Prostate gland (tissue), 2 donors: Measurements from ENCODE around the gene MCRIP2. TPM values are rescaled to one million over a fixed set of nuclear protein-coding genes. Genes with fewer than 3 reads are reported as not detected.

Experiments used
- DNase-seq: peaks from one replicate; pipeline ENCODE4 v3.0.0-alpha.2; 2019; ENCODE audit warnings: low spot score
- H3K27ac ChIP-seq, 2 donors: fragments of 200-600 bp; sonication (generic); 2 replicates each; pipeline ENCODE4 v1.5.1; 2017 to 2019
- H3K27me3 ChIP-seq: fragments of 200-600 bp; sonication (generic); replicated peaks from 2 replicates; pipeline ENCODE4 v1.5.1; 2019; ENCODE audit not compliant: insufficient read depth
- H3K36me3 ChIP-seq, 2 donors: fragments of 200-600 bp; sonication (generic); 1 replicate in 1 of 2; 2 replicates in 1 of 2; pipeline versions ENCODE4 v1.5.1 to v1.8.1; 2017 to 2019
- H3K4me1 ChIP-seq: fragments of 200-600 bp; sonication (generic); replicated peaks from 2 replicates; pipeline ENCODE4 v1.5.1; 2019
- H3K4me3 ChIP-seq, 2 donors: fragments of 200-600 bp; sonication (generic); 2 replicates each; pipeline ENCODE4 v1.5.1; 2017 to 2019
- H3K9me3 ChIP-seq: fragments of 200-600 bp; sonication (generic); 2 replicates; pipeline ENCODE4 v1.5.1; 2017
- CTCF ChIP-seq, 4 experiments: fragments of 200-600 bp in 2 of 4; fragments of 450-650 bp in 2 of 4; sonication (generic) in 2 of 4; IDR thresholded peaks; 1 replicate in 3 of 4; 2 replicates in 1 of 4; pipeline ENCODE4 v1.5.1; 2016 to 2019; ENCODE audit warnings: antibody characterized with exemption in 4 of 4, mild to moderate bottlenecking in 2 of 4, moderate library complexity in 2 of 4
- POLR2A ChIP-seq: fragments of 450-650 bp; IDR thresholded peaks from one replicate; pipeline ENCODE4 v1.6.1; 2016; ENCODE audit warnings: antibody characterized with exemption, mild to moderate bottlenecking
- POLR2AphosphoS5 ChIP-seq: sonication (generic); formaldehyde crosslinking; IDR thresholded peaks from one replicate; pipeline ENCODE4 v1.6.1; 2017; ENCODE audit warnings: antibody characterized with exemption
- WGBS: methylation state at CpG from one replicate; pipeline ENCODE4 v1.1.5; 2018; 5-methylcytosine and 5-hydroxymethylcytosine counted together
- intact Hi-C: fragments of 100-400 bp; cut with DNase I; formaldehyde crosslinking; loops from one replicate; pipeline ENCODE4 v1.14.2; 2022
- total RNA-seq, 2 donors: library from RNA; depleted of rRNA; stranded (reverse); fragments of >200 nt; gene quantifications; one replicate each; pipeline ENCODE4 v1.1.0, GENCODE V29; 2016

The MCRIP2 gene
- total RNA-seq, 2 donors from 2014 or later = 59.5 to 61.6 TPM

DNA sequence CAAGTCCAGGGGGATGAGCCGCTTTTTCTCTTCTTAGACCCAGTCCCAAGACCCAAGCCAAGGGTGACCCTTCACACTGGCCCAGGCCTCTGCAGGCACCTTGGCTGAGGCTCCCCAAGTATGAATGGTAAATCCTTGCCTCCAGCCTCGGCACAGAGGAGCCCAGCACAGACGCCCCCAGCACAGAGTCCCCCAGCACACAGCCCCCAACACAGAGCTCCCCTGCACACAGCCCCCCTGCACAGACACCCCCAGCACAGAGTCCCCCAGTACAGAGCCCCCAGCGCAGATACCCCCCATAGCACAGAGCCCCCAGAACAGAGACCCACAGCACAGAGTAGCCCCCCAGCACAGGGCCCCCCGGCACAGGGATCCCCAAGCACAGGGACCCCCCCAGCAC, 1.0 kb upstream of the MCRIP2 start:
- H3K4me3 ChIP-seq = no peak overlapping the region
- no peak for TF ChIP-seq CTCF (IDR thresholded peaks at IDR 0.05)
- no peak for TF ChIP-seq POLR2A
- TF ChIP-seq POLR2AphosphoS5 = no peak
- DNase-seq = no peak
- H3K9me3 ChIP-seq = no peaks in the 10 kb centered on the region
- no peak overlapping the region for H3K27ac ChIP-seq
- no peaks in the 10 kb centered on the region for H3K36me3 ChIP-seq
- H3K27me3 ChIP-seq = no peaks in the 10 kb centered on the region
- peaks cover 6% of the 10 kb centered on the region for H3K4me1 ChIP-seq
- intact Hi-C loops = no loop called here
- WGBS = 85% methylated on average over 3 of the region's 5 CpGs

GRCh38 chr16:642189-643049, 791 bp downstream of the MCRIP2 start:
- intact Hi-C loops = no loop called here

DNA sequence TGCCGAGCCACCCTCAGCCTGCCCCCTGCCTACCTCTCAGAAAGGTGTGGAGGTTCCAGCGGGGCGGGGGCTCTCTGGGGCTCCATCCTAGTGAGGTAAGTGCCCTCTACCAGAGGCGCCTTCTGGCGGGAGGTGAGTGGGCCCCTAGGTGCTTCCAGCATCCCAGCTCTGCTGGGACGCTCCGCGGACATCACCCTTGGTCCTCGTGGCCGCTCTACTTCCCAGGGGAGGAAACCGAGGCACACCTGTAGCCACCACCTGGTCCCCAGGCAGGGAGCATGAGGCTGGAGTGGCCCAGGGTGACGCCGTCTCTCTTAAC, 1.4 kb downstream of the MCRIP2 start:
- TF ChIP-seq POLR2A (no peak), CTCF (IDR thresholded peaks at IDR 0.05) (no peak), POLR2AphosphoS5 (no peak)
- Histone ChIP-seq H3K27ac (peak overlapping the region; percentile 78 to 80), H3K9me3 (no peaks in the 10 kb centered on the region), H3K36me3 (no peaks in the 10 kb centered on the region), H3K27me3 (no peaks in the 10 kb centered on the region), H3K4me3 (peak overlapping the region; percentile 78 to 83), H3K4me1 (peaks cover 12% of the 10 kb centered on the region)
- no peak for DNase-seq
- WGBS = 88% methylated on average over 13 of the region's 13 CpGs
- intact Hi-C loops = no loop called here

More at GRCh38 chr16:642189-643049, 791 bp downstream of the MCRIP2 start:
- TF ChIP-seq CTCF (IDR thresholded peaks at IDR 0.05) (no peak), POLR2AphosphoS5 (no peak)
- Histone ChIP-seq H3K9me3 (no peaks in the 10 kb centered on the region), H3K4me3 (peak overlapping the region; percentile 78 to 83), H3K27me3 (no peaks in the 10 kb centered on the region), H3K27ac (peak overlapping the region; percentile 78 to 80), H3K4me1 (peaks cover 7% of the 10 kb centered on the region), H3K36me3 (no peaks in the 10 kb centered on the region)
- 8% methylated on average over 63 of the region's 72 CpGs for WGBS
- peak; percentile 44 for DNase-seq

DNA sequence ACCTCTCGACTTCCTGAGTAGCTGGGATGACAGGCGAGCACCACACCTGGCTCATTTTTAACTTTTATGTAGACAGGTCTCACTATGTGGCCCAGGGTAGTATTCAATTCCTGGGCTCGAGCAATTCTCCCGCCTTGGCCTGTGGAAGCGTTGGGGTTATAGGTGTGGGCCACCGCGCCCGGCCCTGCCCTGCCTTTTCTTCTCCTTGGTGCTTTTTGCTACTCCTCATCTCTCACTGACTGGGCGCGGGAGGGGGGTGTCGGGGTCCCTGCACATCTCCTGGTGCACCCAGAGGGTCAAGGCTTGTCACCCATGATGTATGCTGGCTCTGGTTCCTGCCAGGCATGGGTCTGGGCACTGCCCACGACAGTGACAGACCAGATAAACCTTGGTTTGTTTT, 2.9 kb downstream of the MCRIP2 start:
- no peaks in the 10 kb centered on the region for H3K36me3 ChIP-seq
- no peaks in the 10 kb centered on the region for H3K27me3 ChIP-seq
- WGBS = 93% methylated on average over 12 of the region's 12 CpGs
- H3K4me3 ChIP-seq = no peak overlapping the region
- no peaks in the 10 kb centered on the region for H3K9me3 ChIP-seq
- no peak overlapping the region for H3K27ac ChIP-seq
- no peak for DNase-seq
- TF ChIP-seq POLR2A (no peak), POLR2AphosphoS5 (no peak), CTCF (IDR thresholded peaks at IDR 0.05) (no peak)
- H3K4me1 ChIP-seq = peaks cover 19% of the 10 kb centered on the region
- intact Hi-C loops = no loop called here
